GM18502 (cell line): ENCODE results near the gene TPPP3.

Experiments
- ATAC-seq: cut with Tn5 transposase; IDR thresholded peaks from one replicate; pipeline ENCODE4 v1.9.1; 2021; ENCODE audit warnings: mild to moderate bottlenecking; ENCODE audit not compliant: unreplicated experiment, poor library complexity

Gene TPPP3

GRCh38 chr16:67406111-67406971 is 13.0 kb upstream of the TPPP3 start:
- no peak for ATAC-seq

DNA sequence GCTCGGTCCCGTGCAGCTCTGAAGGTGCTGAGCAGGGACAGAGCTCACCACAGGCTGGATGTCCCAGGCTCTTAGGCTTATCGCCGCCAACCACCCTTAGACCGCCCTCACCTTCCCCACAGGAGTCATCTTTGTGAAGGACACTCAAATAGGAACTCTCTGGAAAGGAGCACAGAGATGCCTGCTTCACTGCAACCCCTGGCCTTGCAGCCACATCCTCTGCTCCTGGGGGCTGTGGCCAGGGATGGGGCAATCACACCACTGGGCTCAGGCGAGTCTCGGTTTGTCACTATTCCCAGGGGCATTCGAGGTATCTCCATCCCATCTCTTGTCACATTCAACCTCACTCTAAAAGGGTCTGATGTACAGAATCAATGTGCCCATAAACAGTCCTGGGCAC is 12.0 kb upstream of the TPPP3 start:
- ATAC-seq: no peak

GRCh38 chr16:67404740-67405226 is 11.5 kb upstream of the TPPP3 start:
- ATAC-seq: no peak

DNA sequence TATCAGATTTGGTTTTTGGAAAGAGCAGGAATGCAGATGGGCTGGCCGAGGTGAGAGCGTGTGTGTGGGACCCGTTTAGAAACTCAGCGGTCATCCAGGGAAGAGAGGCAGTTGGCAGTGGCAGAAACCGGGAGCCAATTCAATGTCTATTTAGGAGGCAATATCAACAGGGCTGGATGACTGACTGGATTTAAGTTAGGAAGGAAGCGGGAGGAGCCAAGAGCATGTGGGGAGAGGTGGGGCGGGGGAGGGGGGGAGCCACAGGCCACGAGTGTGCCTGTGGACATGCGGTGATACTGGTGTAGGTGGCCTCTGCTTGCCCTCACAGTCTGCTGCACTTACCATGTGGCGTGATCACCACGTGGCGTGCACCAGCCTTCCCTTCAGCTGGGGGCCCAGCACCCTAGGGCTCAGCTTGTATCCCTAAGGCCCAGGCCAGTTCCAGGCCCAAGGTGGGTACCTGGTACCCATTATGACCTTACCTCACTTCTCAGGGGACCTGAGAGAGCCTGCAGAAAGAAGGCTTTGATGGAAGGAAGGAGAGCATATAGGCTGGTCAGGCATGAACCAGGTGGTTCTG is 10.8 kb upstream of the TPPP3 start:
- ATAC-seq: no peak

DNA sequence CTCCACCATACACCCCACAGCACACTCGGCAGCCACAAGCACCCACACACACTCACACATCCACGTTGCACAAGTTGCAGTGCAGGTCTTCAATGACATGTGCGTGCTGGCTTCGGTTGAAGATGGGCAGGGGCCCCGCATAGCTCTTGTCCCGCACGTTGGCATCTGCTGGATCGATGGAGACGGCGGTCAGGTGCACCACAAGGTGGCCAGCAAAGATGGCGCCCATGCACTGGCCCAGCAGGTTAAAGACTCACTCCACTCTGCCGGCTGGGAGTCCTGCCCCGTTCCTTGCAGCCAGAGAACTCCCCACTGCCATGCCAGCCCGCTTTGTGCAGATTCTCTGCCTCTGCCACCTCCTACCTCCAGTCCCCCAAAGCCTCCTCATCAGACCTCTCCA is 7.6 kb upstream of the TPPP3 start:
- ATAC-seq: no peak

DNA sequence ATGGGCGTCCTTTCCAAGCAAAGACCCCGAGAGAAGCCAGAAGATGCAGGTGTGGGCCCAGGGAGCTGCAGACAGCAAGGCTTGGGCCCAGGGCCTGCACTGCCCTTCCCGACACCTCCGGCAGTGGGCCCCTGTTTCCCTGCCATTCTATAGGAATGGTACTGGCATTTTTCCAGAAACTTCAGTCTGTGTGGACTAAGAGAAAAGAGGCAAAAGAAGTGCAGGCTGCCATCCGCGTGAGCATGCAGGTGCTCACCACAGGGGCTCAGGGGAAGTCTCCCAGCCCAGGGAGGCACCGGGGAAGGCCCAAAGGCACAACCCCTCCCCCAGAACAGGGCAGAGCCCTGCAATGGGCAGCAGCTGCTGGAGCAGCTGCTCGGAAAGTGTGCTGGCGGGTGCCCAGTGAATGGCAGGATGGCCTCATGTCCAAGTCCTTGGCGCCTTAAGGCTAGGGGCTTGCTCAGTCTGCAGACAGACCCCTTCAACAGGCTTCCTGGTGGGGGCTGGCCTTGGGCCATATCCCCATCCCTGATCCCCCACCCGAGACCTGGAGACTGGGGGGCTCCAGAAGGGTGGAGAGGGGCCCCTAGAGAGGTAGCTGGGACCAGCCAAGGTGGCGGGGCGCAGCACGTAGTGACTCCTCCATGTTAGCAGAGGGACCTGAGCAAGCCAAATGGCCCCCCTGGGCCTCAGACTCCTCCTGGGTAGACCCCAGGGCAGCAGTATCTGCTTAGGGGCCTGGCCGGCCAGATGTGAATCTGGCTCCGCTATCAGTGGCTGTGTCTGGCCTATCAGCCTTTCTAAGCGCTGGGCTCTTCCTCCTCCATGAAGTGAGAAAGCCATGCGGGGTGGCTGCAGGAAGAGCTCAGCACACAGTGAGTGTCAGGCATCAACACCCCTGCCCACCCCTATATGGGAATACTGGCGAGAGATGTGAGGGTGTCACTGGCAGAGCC is 6.7 kb upstream of the TPPP3 start:
- ATAC-seq: no peak

DNA sequence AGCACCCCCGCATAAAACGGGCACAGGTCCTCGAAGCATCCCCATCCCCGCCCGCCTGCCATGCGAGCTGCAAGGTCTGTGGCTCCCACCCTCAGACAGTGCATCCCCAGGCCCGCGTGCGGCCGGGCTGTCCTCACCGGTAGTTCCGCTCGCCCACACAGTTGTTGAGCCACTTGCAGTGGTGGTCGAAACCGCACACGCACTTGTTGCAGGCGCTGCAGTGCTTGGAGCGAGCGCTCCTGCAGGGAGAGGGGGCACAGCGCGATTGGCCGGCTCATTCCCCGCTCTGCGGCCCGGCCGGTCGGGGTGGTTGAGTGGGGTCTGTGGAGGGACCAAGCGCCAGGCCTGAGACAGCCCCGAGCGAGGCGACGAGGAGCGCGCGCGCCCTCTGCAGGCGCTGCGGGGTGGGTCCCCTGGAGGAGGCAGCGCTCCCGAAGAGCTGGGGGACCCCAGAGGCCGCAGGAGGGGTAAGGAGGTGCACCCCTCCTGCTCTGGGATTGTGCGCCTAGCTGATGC is 6.0 kb upstream of the TPPP3 start:
- ATAC-seq: no peak

- ATAC-seq: no peak
These were observed 5.4 kb upstream of the TPPP3 start for GRCh38 chr16:67398546-67399217.

- ATAC-seq: no peak
These were observed 4.7 kb upstream of the TPPP3 start for GRCh38 chr16:67397812-67398545.

DNA sequence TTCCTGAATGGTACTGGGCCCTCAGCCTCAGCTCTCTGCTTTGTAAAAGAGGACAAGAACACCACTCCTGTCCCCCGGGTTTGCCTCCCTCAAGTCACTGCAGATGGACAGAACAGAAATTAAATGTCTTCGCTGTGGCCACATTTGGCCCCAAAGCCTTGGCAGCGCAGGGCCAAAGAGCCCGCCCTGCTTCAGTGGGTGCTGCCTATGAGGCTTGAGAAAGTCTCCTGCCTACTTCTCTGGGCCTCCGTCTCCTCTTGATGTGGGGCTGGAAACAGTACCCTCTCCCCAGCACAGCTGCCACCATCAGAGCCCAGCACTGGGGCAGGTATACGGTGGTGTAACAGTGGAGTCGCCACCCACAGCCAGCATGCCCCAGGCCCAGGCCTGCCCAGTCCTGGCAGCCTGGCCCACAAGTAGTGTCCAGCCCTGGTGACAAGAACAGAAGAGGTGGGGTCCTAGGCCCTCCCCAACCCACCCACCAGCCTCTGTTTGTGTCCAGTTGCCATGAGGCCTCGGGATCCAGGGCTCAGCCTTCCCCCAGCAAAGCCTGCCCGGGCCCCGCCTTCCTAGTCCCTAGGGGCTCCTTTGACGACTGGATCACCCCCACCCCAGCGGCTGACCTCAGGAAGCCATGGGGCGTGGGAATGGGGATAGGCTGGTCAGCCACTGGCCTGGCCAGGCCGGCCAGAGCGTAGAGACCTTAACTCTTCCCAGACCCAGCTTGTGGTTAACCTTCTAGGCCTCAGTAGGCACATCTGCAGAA is 3.9 kb upstream of the TPPP3 start:
- no peak for ATAC-seq

GRCh38 chr16:67396159-67397035 is 3.1 kb upstream of the TPPP3 start:
- ATAC-seq: no peak

DNA sequence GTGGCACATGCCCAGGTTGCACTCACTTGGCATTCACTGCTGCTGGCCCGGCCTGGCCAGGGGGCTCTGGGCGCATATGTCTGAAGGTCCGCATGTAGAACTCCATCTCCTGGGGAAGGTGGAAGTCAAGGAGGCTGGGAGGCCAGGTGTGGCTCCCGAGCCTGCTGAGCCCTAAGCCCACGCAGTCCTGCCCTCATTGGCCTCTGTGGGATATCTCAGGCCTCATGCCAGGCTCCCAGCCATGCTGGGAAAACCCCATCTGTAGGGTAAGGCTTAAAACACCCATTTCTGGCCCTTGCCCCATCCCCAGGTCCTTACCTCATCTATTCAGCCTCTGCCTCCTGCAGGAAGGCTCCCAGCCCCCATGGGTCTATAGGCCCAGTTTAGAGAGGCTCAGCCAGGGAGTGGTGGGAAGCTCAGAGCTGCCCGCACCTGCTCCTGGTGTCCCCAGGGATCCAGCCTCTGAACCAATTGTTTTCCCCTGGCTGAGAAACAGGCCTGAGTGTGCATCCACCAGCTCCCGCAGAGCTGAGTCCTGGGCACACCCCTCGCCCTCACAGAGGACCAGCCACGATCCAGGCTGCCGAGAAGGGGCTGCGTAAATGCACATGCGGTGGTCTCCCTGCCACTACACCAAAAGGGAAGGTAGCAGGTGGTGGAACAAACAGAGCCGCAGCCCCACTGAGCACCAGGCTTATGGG is 2.3 kb upstream of the TPPP3 start:
- ATAC-seq: no peak

GRCh38 chr16:67395105-67395457 is 1.8 kb upstream of the TPPP3 start:
- no peak for ATAC-seq

DNA sequence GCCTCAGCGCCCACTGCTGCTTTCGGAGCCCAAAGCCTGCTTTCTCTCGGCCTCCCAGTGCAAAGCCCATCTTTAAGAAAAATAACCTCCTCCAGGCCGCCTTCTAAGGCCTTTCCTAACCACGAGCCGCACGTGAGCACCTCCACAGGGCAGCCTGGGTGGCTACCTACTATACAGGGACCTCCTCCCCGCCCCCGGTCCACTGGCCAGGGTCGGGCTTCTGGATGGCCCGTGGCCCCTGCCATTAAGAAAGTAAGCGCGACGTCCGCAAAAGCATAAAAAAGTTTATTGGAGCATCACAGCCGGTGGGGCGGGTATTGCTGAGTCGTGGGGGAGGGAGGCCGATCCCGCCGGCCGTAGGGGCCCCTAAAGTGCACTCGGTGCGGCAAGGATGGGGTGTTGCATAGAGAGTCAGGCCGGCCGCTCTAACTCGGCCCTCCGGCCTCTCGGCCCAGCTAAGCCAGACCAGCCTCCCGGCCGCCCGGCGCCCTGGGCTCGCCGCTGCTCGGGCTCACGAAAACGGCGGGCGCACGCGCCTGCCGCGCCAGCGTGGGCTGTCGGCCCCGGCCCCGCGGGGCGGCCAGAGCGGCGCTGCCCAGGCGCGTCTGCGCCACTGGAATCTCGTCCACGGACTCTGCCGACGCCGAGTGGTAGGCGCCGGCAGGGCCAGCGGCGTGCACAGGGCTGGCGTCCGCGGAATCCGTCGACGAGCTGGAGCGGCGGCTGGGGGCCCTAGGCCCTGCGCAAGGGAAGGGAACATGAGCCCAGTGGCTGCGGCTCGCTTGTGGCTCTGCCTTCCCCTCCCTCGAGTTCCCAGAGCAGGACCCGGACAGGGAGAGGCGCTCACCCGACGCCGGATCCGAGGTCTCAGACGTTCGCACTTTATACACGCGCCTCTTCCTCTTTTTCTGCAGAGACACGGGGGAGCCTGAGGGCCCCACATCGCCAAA is 1.1 kb upstream of the TPPP3 start:
- no peak for ATAC-seq

GRCh38 chr16:67393788-67394154 is 473 bp upstream of the TPPP3 start:
- ATAC-seq: no peak
